NOMO-1 (cell line): ENCODE measurements around the gene ARHGAP30.
"Not testable (repeated sequence)": the region's sequence is repeated elsewhere in the genome, so short reads cannot be mapped to it uniquely, and the experiment has no call there.

Experiments used
- DNase-seq, 2 experiments: peaks; one replicate each; lab custom pipeline; 2025; ENCODE audit not compliant: unreplicated experiment in 2 of 2; lab: John Stamatoyannopoulos, UW

Gene ARHGAP30, protein sequence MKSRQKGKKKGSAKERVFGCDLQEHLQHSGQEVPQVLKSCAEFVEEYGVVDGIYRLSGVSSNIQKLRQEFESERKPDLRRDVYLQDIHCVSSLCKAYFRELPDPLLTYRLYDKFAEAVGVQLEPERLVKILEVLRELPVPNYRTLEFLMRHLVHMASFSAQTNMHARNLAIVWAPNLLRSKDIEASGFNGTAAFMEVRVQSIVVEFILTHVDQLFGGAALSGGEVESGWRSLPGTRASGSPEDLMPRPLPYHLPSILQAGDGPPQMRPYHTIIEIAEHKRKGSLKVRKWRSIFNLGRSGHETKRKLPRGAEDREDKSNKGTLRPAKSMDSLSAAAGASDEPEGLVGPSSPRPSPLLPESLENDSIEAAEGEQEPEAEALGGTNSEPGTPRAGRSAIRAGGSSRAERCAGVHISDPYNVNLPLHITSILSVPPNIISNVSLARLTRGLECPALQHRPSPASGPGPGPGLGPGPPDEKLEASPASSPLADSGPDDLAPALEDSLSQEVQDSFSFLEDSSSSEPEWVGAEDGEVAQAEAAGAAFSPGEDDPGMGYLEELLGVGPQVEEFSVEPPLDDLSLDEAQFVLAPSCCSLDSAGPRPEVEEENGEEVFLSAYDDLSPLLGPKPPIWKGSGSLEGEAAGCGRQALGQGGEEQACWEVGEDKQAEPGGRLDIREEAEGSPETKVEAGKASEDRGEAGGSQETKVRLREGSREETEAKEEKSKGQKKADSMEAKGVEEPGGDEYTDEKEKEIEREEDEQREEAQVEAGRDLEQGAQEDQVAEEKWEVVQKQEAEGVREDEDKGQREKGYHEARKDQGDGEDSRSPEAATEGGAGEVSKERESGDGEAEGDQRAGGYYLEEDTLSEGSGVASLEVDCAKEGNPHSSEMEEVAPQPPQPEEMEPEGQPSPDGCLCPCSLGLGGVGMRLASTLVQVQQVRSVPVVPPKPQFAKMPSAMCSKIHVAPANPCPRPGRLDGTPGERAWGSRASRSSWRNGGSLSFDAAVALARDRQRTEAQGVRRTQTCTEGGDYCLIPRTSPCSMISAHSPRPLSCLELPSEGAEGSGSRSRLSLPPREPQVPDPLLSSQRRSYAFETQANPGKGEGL

DNA sequence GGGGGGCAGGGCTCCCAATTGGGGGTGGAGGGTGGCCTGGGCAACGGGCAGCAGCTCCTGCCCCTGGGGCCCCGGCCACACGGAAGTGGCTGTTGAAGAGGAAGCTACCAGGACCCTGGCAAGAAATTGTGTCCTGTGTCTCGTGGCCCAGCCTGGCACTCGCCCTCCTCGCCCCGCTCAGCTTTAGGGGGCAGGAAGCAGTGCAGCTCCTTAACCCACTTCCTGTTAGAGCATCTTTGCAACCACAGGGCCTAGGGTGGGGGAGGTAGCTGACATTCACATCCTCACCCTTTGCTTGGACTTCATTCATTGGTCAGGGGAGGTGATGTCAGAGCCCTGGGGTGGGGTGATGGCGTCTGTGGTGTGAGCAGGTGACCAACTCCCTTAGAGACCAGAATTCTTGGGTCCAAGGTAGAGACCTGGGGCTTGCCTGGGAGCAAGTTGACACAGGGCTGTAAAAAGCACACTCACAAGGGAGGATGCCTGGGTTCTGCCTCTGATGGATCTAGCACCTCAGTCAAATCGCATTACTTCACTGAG lies at the start of gene ARHGAP30:
Gene ARHGAP30, minus strand, starts transcription at position 161 of the 540 bp plus-strand sequence. CDS start 267 bp downstream, outside the sequence.
- DNase-seq, result peak; percentile 93 to 95

DNA sequence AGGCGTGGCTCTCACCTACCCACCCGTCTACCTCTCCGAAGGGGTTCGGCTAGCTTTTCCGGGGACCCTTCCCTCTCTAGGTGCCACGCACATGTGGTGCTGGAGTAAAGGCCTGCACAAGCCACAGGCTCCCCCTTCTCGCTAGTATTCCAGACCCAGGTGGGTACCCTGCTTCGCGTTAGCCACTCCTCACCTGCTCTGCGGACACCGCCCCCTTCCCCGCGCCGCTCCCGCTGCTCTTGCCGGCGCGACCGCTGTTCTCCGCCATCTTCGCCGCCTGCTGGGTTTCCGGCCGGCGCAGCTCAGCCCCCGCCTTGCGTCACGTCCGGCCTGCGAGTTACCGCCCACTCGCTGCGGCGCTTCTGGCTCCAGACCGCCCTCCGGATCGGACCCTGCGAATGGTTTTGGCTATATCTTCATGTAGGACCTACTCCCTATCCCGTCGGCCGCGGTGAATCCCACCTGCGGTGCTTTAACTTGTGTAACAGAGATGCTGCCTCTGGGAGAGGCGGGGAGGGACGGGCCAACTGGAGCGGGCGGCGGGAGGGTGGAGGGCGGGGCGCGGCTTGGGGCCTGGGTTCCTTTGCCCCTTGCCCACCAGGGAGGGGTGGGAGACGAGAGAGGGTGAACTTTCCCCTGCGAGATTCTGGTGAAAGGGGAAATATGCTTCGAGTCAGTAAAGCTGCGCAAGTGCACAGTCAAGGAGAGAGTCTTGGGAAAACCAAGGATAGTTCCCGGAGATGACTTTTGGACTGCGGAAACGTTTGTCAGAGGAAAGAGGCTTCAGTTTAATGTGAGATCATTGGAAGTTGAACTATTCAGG lies 48.3 kb upstream of the ARHGAP30 start, which contains the start of the genes NIT1 and PFDN2:
Gene NIT1, plus strand, starts transcription at position 347 of the 823 bp plus-strand sequence. Its CDS starts 72 bp downstream, at position 419.
Gene PFDN2, minus strand, starts transcription at position 279 of the 823 bp plus-strand sequence. Its CDS starts 11 bp downstream, at position 268.
- DNase-seq, result peak; percentile 77 to 86

DNA sequence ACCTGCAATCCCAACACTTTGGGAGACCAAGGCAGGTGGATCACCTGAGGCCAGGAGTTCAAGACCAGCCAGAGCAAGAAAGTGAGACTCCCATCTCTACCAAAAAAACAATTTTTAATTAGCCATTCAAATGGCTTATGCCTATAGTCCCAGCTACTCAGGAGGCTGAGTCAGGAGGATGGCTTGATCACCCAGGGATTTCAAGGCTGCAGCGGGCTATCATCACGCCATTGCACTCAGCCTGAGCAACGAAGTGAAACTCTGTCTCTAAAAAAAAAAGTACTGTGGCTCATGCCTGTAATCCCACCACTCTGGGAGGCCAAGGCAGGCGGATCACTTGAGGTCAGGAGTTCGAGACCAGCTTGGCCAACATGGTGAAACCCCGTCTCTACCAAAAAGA lies 46.3 kb upstream of the ARHGAP30 start:
- not testable (repeated sequence) for DNase-seq

DNA sequence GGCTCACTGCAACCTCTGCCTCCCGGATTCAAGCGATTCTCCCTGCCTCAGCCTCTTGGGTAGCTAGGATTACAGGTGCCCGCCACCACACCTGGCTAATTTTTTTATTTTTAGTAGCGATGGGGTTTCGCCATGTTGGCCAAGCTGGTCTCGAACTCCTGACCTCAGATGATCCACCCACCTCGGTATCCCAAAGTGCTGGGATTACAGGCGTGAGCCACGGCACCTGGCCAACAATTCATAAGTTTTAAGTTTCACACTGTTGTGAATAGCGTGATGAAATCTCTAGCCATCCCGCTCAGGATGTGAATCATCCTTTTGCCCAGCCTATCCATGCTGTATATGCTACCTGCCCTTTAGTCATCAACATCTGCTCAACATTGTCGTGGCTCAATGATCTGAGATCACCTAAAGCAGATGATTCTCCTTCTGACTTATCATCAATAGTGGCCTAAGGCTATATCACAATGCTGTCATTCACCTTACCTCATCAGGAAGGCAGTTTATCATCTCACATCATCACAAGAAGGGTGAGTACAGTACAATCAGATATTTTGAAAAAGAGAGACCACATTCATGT lies 45.5 kb upstream of the ARHGAP30 start:
- peak in 1 of 2 experiments; percentile 32 for DNase-seq

DNA sequence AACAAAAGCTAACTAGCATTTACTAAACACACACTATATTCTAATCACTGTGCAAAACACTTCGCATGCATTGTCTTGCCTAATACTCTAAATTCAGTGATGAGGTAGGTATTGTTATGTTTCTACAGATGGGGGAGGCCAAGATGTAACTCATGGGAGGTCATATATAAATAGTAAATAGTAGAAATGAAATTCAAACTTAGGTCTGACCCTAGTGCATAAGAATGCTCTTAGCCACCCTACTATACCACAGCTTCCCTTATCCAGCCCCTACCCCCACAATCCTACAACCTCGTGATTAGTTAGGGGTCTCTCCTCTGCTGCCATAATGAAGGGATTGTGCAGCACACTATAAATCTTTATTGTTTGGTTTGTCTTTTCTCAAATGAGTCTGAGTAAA lies 44.9 kb upstream of the ARHGAP30 start:
- DNase-seq, result no peak

DNA sequence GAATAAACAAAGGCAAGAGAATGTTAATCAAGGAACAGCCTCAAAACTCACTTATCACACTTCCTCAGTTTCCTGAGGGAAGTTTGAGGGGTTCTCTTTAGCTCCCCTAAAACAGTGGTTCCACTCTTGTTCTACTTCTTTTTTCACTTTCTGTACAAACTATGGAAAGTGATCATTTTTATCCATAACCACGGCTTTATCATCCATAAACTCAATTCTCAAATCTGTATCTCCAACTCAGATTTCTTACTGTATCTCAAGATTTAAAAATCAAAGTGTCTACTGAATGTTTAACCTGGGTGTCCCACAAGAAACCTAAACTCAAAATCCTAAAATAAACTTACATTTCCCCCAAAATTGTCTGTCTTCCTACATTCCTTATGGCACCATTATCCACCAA lies 44.2 kb upstream of the ARHGAP30 start:
- no peak for DNase-seq

DNA sequence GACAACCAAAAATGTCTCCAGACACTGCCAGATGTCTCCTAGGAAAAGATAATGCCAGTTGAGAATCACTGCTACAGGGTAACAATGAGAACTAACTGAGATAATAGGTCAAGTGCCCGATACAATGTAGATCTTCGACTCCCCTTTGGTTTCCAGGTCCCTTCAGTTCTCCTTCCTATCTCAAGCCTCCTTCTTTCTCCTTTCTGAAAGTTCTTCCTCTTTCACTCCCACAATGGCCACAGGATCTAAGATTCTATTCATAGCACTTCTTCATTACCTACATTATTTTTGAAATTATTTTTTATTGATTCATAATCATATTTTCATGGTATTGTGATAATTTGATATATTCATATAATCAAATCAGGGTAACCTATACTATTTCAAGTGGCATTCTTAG lies 41.8 kb upstream of the ARHGAP30 start:
- DNase-seq, result peak in 1 of 2 experiments; percentile 41

DNA sequence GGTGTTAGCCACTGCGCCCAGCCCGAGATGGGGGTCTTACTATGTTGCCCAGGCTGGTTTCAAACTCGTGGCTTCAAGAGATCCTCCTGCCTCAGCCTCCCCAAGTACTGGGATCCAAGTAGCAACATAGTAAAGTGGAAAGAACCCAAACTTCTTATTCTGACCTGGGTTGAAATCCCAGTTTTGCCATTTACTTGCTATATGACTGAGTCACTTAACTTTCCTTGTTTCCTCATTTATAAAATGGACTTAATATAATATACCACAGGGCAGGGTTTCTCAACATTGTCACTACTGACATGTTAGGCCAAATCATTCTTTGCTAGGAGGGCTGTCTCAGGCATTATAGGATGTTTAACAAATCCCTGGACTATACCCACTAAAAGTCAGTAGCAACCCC lies 41.4 kb upstream of the ARHGAP30 start:
- DNase-seq, result no peak

DNA sequence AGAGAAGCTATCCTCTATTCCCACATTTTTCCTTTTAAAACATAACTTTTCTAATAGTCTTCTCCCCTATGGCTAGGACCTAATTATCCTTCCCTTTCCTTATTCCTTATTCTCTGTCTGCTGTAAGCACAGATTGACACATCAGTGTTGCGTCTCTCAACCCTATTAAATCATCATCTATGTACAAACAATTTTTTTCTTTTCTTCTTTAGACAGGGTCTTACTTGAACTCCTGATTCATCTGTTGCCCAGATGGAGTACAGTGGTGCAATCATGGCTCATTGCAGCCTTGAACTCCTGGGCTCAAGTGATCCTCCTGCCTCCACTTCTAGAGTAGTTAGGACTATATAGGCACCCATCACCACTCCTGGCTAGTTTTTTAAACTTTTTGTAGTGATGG lies 36.7 kb upstream of the ARHGAP30 start:
- no peak for DNase-seq

DNA sequence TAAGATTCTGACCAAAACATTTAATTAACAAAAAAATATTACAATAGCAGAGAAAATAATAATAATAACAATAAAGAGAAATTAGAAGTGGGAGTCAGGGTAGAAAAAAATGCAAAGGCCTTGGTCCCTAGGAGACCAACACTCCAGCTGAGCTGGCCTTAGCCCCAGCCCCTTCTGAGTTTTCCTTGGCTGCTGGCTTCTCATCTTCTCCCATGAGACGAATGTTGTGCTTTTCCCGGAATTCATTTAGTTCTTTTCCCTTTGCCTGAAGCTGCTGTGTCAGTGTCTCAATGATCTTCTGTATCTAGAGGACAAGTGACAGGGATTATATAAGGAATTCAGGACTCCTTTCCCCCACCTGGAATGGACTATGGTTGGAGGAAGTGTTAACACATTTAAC lies 30.9 kb upstream of the ARHGAP30 start:
- no peak for DNase-seq

DNA sequence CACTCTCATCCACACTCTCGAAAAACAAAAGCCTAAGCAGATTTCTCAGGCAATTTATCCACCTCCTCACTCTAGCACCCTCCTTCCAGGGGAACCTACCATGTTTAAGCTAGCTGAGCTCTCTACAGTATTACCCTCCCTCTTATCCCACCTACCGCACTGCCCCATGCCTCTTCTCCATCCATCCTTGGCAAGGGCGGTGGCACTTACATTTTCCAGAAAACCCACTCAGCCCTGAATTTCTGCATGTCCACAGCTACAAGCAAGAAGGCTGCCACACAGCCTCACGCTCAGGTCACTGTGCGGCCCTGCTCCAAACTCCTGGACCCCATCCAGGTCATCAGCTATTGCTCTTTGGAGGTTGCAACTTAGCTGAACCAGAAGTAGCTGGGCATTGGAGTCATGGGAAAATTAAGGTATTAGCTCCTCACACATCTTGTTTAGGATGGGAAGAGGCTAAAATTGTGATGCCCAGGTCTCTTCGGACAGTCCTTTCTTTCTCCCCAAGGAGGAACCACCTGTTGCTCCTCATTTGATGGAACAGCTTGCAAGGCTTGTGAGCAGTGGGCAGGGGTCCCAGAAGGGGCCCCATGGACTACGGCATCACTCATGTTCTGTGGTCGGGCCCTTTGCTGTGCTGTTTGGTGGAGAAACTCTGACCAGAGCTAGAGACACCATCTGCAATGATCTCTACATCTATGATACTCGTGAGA lies 29.6 kb upstream of the ARHGAP30 start:
- DNase-seq, result no peak

DNA sequence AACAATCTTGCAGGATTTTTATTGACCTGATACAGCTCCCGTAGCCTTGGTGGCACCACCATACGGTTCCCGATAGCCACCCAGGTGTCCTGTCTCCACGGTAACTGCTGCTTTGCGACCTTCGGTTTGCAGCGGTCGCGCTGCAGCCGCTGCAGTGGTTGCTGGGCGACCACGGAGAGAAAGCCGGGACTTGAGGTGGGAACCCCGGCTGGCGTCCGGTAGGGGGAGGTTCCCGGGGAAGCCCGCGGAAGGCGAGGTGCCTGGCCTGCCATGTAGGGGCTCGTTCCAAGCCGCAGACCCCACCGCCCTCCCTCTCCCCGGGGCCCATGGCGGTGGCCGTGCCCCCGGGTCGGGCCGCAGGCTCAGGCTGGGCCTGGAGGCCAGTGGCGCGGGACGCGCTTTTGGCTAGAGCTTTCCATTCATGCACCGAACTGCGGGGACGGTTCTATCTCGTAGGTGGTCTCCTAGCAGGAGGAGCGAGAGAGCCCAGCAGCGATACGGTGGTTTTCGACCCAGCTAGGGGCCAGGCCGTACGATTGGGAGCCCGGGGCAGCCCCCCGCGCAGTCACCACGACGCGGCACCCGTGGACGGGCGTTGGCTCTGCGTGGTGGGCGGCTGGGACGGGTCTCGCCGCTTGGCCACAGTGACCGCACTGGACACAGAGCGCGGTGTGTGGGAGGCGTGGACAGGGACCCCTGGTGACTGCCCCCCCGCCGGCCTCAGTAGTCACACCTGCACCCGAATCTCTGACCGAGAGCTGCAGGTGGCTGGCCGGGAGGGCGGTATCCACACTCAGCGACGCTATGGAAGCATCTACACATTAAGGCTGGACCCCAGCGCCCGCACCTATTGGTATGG lies 28.7 kb upstream of the ARHGAP30 start, which contains the start of gene KLHDC9:
Gene KLHDC9, plus strand, starts transcription at position 152 of the 859 bp plus-strand sequence. Its CDS starts 175 bp downstream, at position 327.
- no peak for DNase-seq

DNA sequence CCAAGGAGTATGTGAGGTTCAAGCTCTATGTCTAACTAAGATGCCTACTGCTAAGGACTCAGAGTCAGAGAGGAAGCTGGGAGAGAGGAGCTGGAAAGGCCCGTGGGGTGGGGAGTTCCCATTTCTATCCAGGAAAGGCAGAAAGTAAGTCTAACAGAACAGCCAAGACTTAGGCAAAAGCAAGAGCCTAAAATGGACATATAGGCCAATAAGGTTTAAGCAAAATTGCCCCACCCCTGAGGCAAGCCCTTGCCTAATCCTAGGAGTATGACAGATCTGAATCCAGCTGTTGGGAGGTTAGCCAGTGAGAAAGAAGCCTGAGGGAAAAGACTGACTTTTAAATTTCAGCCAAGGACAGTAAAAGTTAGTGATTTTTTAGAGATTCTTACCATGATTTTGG lies 26.8 kb upstream of the ARHGAP30 start:
- DNase-seq, result peak; percentile 13 to 17

DNA sequence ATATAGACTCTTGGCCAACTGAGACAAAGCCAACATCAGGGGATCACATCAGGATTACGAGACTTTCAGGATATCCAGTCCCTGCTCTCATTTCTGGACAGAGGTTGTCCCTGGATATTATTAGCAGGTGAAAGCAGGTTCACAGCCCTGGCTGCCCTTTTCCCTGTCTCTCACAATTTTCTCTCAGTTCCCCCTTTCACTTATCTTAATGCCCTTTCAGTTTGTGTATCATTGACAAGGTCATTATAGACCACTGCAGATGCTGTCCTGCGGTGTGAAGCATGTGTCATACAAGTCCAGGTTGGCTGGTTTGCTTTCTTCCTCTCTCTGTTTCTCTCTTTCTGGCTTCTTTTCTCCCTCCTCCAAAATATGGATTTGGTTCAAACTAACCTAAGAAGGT lies 26.3 kb upstream of the ARHGAP30 start:
- DNase-seq, result peak in 1 of 2 experiments; percentile 4

DNA sequence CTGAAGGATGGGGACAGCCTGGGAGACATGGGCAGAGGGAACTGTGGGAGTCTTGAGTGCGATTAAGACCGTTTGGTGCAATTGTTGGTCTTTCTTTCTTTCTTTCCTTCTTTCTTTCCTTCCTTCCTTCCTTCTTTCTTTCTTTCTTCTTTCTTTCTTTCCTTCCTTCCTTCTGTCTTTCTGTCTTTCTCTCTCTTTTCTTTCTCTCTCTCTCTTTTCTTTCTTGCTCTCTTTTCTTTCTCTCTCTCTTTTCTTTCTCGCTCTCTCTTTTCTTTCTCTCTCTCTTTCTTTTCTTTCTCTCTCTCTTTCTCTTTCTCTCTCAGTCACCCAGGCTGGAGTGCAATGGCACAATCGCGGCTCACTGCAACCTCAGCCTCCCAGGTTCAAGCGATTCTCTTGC lies 25.5 kb upstream of the ARHGAP30 start:
- DNase-seq, result no peak

DNA sequence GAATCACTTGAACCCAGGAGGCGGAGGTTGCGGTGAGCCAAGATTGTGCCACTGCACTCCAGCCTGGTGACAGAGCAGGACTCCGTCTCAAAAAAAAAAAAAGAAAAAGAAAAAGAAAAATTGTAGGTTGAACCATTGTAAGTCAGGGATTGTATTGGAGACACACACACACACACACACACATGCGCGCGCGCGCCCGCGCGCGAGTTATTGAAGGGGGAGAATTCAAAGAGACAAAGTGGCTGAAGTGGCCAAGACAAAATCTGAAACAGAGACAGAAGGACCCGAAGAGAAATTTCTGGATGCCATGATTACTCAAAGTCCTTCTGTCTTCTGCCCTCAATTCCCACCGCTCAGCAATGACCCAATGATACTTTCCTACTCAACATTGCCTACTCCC lies 24.8 kb upstream of the ARHGAP30 start:
- DNase-seq, result no peak

DNA sequence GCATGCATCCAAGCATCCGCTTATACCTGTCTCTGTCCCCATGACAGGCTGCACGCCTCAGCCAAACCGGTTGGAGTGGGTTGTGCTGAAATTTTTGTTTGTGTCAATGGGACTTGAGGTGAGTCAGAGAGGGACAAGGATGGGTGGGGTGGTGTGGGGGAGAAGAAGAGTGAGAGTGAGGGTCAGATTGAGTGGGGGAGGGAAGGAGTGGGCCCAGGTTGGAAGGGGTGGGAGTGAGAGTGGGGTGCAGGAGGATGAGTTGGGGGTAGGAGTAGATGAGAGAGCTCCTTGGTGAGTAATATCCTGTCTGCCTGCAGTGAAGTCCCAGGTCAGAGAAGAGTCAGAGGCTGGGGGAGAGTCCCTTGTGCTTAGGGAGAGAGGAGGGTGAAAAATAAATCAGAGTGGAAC lies 22.9 kb upstream of the ARHGAP30 start:
- DNase-seq, result no peak
